Stimulated activated naive CD4-positive, alpha-beta T cell treated with Interleukin-2 at 50 U/mL for 16 hours (primary cell): ENCODE results near the gene TNFRSF6B.
"Not testable (repeated sequence)": the region's sequence is repeated elsewhere in the genome, so short reads cannot be mapped to it uniquely, and the experiment has no call there.

ENCODE experiments used
- DNase-seq: peaks from one replicate; lab custom pipeline; 2025; lab: John Stamatoyannopoulos, UW

The TNFRSF6B gene

GRCh38 chr20:63709149-63709527 lies 12.7 kb downstream of the TNFRSF6B start:
- DNase-seq, result no peak

GRCh38 chr20:63711085-63711645 lies 14.7 kb downstream of the TNFRSF6B start:
- DNase-seq, result no peak

- no peak for DNase-seq
These were observed 15.7 kb downstream of the TNFRSF6B start for GRCh38 chr20:63712191-63712590.

- DNase-seq, result no peak
These were observed 18.4 kb downstream of the TNFRSF6B start for GRCh38 chr20:63714858-63715257.

GRCh38 chr20:63718996-63719395 lies 22.5 kb downstream of the TNFRSF6B start:
- DNase-seq, result no peak

- not testable (repeated sequence) for DNase-seq
These were observed 26.6 kb downstream of the TNFRSF6B start for GRCh38 chr20:63722967-63723622.

- not testable (repeated sequence) for DNase-seq
These were observed 33.8 kb downstream of the TNFRSF6B start for GRCh38 chr20:63730189-63730733.

- no peak for DNase-seq
These were observed 35.0 kb downstream of the TNFRSF6B start for GRCh38 chr20:63731410-63731809.

- no peak for DNase-seq
These were observed 36.0 kb downstream of the TNFRSF6B start for GRCh38 chr20:63732118-63733095.

- no peak for DNase-seq
These were observed 36.7 kb downstream of the TNFRSF6B start for GRCh38 chr20:63733117-63733516.

- no peak for DNase-seq
These were observed 37.2 kb downstream of the TNFRSF6B start for GRCh38 chr20:63733579-63734081.

GRCh38 chr20:63734111-63734945 lies 37.9 kb downstream of the TNFRSF6B start:
- no peak for DNase-seq

- no peak for DNase-seq
These were observed 38.8 kb downstream of the TNFRSF6B start for GRCh38 chr20:63734946-63735858.

- peak; percentile 66 for DNase-seq
These were observed 39.6 kb downstream of the TNFRSF6B start, which contains the start of gene LIME1 for GRCh38 chr20:63735859-63736718. Gene LIME1, plus strand, starts transcription at chr20:63736664. Its CDS starts 886 bp downstream, at chr20:63737550.

GRCh38 chr20:63736893-63737694 lies 40.6 kb downstream of the TNFRSF6B start:
- peak; percentile 54 for DNase-seq

GRCh38 chr20:63737695-63737944 lies 41.2 kb downstream of the TNFRSF6B start:
- no peak for DNase-seq

- DNase-seq, result no peak
These were observed 41.7 kb downstream of the TNFRSF6B start for GRCh38 chr20:63737945-63738686.

GRCh38 chr20:63738687-63739129 lies 42.3 kb downstream of the TNFRSF6B start:
- peak; percentile 35 for DNase-seq
